K562 (cell line): ENCODE results near the gene DACT3. TPM values are rescaled to one million over a fixed set of nuclear protein-coding genes. Genes with fewer than 3 reads are reported as not detected.

ENCODE experiments used
- ELF4 ChIP-seq: fragments of 450-650 bp; formaldehyde crosslinking; IDR thresholded peaks from 2 replicates; pipeline ENCODE4 v1.4.0; 2022; ENCODE audit warnings: missing genetic modification characterization
- IRF1 ChIP-seq: sonication (generic); formaldehyde crosslinking; IDR thresholded peaks from 2 replicates; pipeline ENCODE4 v1.8.0; 2022; ENCODE audit warnings: missing genetic modification reagents, mild to moderate bottlenecking, borderline replicate concordance
- IRF9 ChIP-seq: fragments of 450-650 bp; IDR thresholded peaks from 2 replicates; pipeline ENCODE4 v1.6.1; 2016; ENCODE audit warnings: missing biosample characterization, missing genetic modification characterization
- JUN ChIP-seq, 2 experiments: sonication (generic) in 1 of 2; formaldehyde crosslinking in 1 of 2; IDR thresholded peaks; 2 replicates each; pipeline versions ENCODE4 v1.6.1 to v1.8.0; 2012 to 2022; ENCODE audit warnings: borderline replicate concordance in 2 of 2, mild to moderate bottlenecking in 2 of 2, improper control_type of control experiment in 1 of 2, low read depth in 1 of 2, low read length in 1 of 2, missing genetic modification reagents in 1 of 2
- KDM1A ChIP-seq, 2 experiments: fragments of 450-650 bp; IDR thresholded peaks; 2 replicates each; pipeline ENCODE4 v1.6.1; 2016; ENCODE audit warnings: mild to moderate bottlenecking in 2 of 2
- MAFG ChIP-seq: fragments of 450-650 bp; conservative IDR thresholded peaks from 2 replicates; pipeline ENCODE4 v1.6.1; 2016; ENCODE audit warnings: missing genetic modification characterization, missing compliant biosample characterization
- PKNOX1 ChIP-seq: fragments of 450-650 bp; IDR thresholded peaks from 2 replicates; pipeline ENCODE4 v1.6.1; 2016
- POLR2B ChIP-seq: fragments of 450-650 bp; IDR thresholded peaks from 2 replicates; pipeline ENCODE4 v1.6.1; 2018; ENCODE audit warnings: low read depth; ENCODE audit not compliant: partially characterized antibody
- PRPF4 ChIP-seq: fragments of 200-400 bp; formaldehyde crosslinking; IDR thresholded peaks from one replicate; pipeline ENCODE4 v1.6.1; 2017; ENCODE audit warnings: low read length, low read depth, mild to moderate bottlenecking; ENCODE audit not compliant: insufficient read depth, poor library complexity, severe bottlenecking
- SAP30 ChIP-seq: fragments of 200-600 bp; sonication (generic); IDR thresholded peaks from 2 replicates; pipeline ENCODE4 v1.6.1; 2012; ENCODE audit warnings: borderline replicate concordance, low read depth, mild to moderate bottlenecking, moderate library complexity, low read length, control low read depth, inconsistent platforms; ENCODE audit not compliant: insufficient read depth, poor library complexity, severe bottlenecking
- UBTF ChIP-seq, 2 experiments: IDR thresholded peaks; 2 replicates each; pipeline ENCODE4 v1.6.1; 2012; ENCODE audit warnings: improper control_type of control experiment in 2 of 2, low read depth in 2 of 2, low read length in 2 of 2, borderline replicate concordance in 1 of 2
- ZNF12 ChIP-seq: sonication (generic); formaldehyde crosslinking; IDR thresholded peaks from 2 replicates; pipeline ENCODE4 v1.4.0; 2020; ENCODE audit warnings: mild to moderate bottlenecking, missing genetic modification reagents
- ZNF311 ChIP-seq: fragments of 250-450 bp; sonication (Bioruptor Pico); IDR thresholded peaks from 2 replicates; pipeline ENCODE4 v1.4.0; 2020; ENCODE audit warnings: mild to moderate bottlenecking, moderate library complexity
- ZNF592 ChIP-seq: fragments of 450-650 bp; IDR thresholded peaks from 2 replicates; pipeline ENCODE4 v1.6.1; 2017; ENCODE audit warnings: antibody characterized with exemption, mild to moderate bottlenecking
- polyA plus RNA-seq, 8 experiments: library from polyadenylated mRNA; depleted of rRNA in 4 of 8; stranded (reverse) in 5 of 8; unstranded in 3 of 8; fragments of >200 nt; fragmentation: Nextera tagmentation in 2 of 8; fragmentation: Illumina TruSeq in 1 of 8; extraction: Ambion mirVana in 2 of 8; extraction: Trizol in 1 of 8; gene quantifications; 2 replicates each; pipeline versions ENCODE4 v1.2.1 to v1.2.3, GENCODE V29; 2011 to 2014; ENCODE audit warnings: inconsistent platforms in 1 of 8, missing spikeins in 1 of 8
- total RNA-seq, 7 experiments: library from RNA; depleted of rRNA in 6 of 7; stranded (reverse); fragments of >200 nt in 6 of 7; fragmentation: Illumina TruSeq in 2 of 7; extraction: Trizol in 2 of 7; gene quantifications; 2 replicates each; pipeline versions ENCODE4 v1.2.1 to v1.2.3, GENCODE V29; 2011 to 2021; ENCODE audit warnings: low replicate concordance in 1 of 7

DACT3 gene
- total and polyA plus RNA-seq, 9 of the 15 experiments (the other 6 are each of a cell fraction or from before 2014, with no cell fraction given) = 0.67 to 6.5 (median 3.5) TPM

GRCh38 chr19:46601318-46602224 lies 59.4 kb downstream of the DACT3 start, which contains the start of gene CALM3 (continued):
- TF ChIP-seq UBTF (IDR thresholded peaks at IDR 0.05; ENCODE audit: borderline replicate concordance in 1 of 2, low read depth in 2 of 2, low read length in 2 of 2) (peak in 1 of 2 experiments; percentile 40; a peak in 1 of 4 replicates), ZNF12 (CRISPR knock-in tag) (no peak), PRPF4 (no peak), JUN (IDR thresholded peaks at IDR 0.05; ENCODE audit: borderline replicate concordance, low read depth, low read length) (no peak), JUN (CRISPR knock-in tag; IDR thresholded peaks at IDR 0.05; ENCODE audit: borderline replicate concordance) (0 out of 2 replicates have a peak, but pooled peaks have one; percentile 12), KDM1A (IDR thresholded peaks at IDR 0.05) (0 out of 4 replicates have a peak, but pooled peaks of 1 of the 2 experiments have one; percentile 8), PKNOX1 (no peak), ELF4 (CRISPR knock-in tag) (no peak), MAFG (tag) (no peak), IRF1 (CRISPR knock-in tag) (no peak), ZNF592 (no peak), SAP30 (peak; percentile 45), POLR2B (peak; percentile 51), IRF9 (tag) (no peak), ZNF311 (no peak)
